Measurements from ENCODE around the gene EPHB1. TPM values are rescaled to one million over a fixed set of nuclear protein-coding genes. Genes with fewer than 3 reads are reported as not detected.

Gene EPHB1
- total RNA-seq, 1 experiment from 2014 or later: 2.8 TPM

DNA sequence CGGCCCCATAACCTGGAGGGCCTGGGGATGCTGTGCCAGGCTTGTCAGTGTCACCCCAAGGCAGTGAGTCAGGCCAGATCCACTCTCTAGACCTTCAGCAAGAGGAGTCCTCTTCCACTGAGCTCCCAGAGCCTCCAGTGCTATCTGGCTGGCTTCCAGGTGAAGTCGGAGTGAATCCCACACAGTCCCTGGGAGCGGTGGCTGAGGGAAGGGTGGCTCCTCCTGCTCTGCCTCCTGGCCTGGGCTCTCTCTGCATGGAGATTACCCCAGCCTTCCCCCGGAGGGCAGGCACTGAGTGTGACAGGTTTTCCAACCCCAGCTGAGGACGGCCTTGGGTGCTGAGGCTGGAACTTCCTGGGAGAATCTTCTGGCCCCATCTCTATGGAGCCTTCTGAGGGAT lies 82.7 kb downstream of the EPHB1 start:
- Histone ChIP-seq H4K8ac (replicated peaks; ENCODE audit: insufficient read length, low read depth, low read length) (no peak overlapping the region), H3K79me2 (ENCODE audit: insufficient read depth, low read length) (no peaks in the 10 kb centered on the region), H2BK20ac (ENCODE audit: low read depth, low read length, poor library complexity, severe bottlenecking) (no peak overlapping the region), H2BK5ac (ENCODE audit: insufficient read length, low read length) (no peak overlapping the region), H4K91ac (ENCODE audit: insufficient read length, low read depth, low read length) (no peak overlapping the region), H3K9me3 (ENCODE audit: control insufficient read depth, low read depth, low read length) (no peaks in the 10 kb centered on the region), H3K4me2 (ENCODE audit: insufficient read depth, insufficient read length, low read length) (no peak overlapping the region), H3K27ac (ENCODE audit: insufficient read length, low read depth, low read length) (no peak overlapping the region), H2AK5ac (ENCODE audit: insufficient read length, low read length) (no peak overlapping the region), H3K4me1 (ENCODE audit: insufficient read depth, low read length) (0 out of 2 replicates have a peak, but pooled peaks cover 3% of the 10 kb centered on the region), H4K5ac (ENCODE audit: insufficient read length, low read depth, low read length) (no peak overlapping the region), H4K20me1 (ENCODE audit: control insufficient read depth, insufficient read depth, insufficient read length) (no peaks in the 10 kb centered on the region), H3K79me1 (ENCODE audit: insufficient read depth, low read depth, low read length, poor library complexity, severe bottlenecking) (no peaks in the 10 kb centered on the region), H3K56ac (ENCODE audit: insufficient read length, low read depth, low read length) (no peak overlapping the region), H2AFZ (ENCODE audit: low read length) (no peak overlapping the region), H3K4ac (ENCODE audit: low read depth, low read length) (no peak overlapping the region), H3K27me3 (ENCODE audit: insufficient read depth, low read length) (no peaks in the 10 kb centered on the region), H2BK15ac (ENCODE audit: low read depth, low read length) (no peak overlapping the region), H3T11ph (ENCODE audit: low read length) (no peak overlapping the region), H3K23me2 (ENCODE audit: insufficient read length, low read depth, low read length, poor library complexity, severe bottlenecking) (no peaks in the 10 kb centered on the region), H2BK12ac (ENCODE audit: insufficient read length, low read depth, low read length) (no peak overlapping the region), H3K18ac (ENCODE audit: insufficient read length, low read depth, low read length) (no peak overlapping the region), H3K9ac (ENCODE audit: extremely low read depth, insufficient read length, low read length) (no peak overlapping the region), H2BK120ac (ENCODE audit: low read depth, low read length, poor library complexity, severe bottlenecking) (no peak overlapping the region), H3K23ac (ENCODE audit: insufficient read length, low read depth, low read length) (no peak overlapping the region), H3K14ac (ENCODE audit: insufficient read depth, low read length) (no peak overlapping the region)
- Mint-ChIP-seq H3K27ac (no peak overlapping the region), H3K36me3 (ENCODE audit: insufficient read depth in 1 of 3, low read depth in 3 of 3) (no peaks in the 10 kb centered on the region; a peak in 2 of 7 replicates), H3K4me3 (no peak overlapping the region), H3K9me3 (no peaks in the 10 kb centered on the region; a peak in 2 of 5 replicates), H3K4me1 (peaks cover 4 to 13% of the 10 kb centered on the region in 2 experiments), H3K27me3 (ENCODE audit: low read depth) (no peaks in the 10 kb centered on the region)
- WGBS (ENCODE audit: extremely low coverage, insufficient read length, low lambda C conversion rate): no CpG with 5 or more reads among the region's 5 CpGs
- TF ChIP-seq, protein P1, sequence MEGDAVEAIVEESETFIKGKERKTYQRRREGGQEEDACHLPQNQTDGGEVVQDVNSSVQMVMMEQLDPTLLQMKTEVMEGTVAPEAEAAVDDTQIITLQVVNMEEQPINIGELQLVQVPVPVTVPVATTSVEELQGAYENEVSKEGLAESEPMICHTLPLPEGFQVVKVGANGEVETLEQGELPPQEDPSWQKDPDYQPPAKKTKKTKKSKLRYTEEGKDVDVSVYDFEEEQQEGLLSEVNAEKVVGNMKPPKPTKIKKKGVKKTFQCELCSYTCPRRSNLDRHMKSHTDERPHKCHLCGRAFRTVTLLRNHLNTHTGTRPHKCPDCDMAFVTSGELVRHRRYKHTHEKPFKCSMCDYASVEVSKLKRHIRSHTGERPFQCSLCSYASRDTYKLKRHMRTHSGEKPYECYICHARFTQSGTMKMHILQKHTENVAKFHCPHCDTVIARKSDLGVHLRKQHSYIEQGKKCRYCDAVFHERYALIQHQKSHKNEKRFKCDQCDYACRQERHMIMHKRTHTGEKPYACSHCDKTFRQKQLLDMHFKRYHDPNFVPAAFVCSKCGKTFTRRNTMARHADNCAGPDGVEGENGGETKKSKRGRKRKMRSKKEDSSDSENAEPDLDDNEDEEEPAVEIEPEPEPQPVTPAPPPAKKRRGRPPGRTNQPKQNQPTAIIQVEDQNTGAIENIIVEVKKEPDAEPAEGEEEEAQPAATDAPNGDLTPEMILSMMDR (conservative IDR thresholded peaks at IDR 0.05): no peak
- DNase-seq: no peak

All from H9 (cell line).